Endothelial cell of umbilical vein (primary cell): Measurements from ENCODE around the gene FLT1. TPM values are rescaled to one million over a fixed set of nuclear protein-coding genes. Genes with fewer than 3 reads are reported as not detected.
A peak's percentile ranks its signal among the peaks of the same experiment; 100 is the strongest.

ENCODE experiments used
- BruUV-seq: library from RNA; stranded (reverse); fragments of 400-500 nt; replicated peaks from 2 replicates; lab custom pipeline; 2021; lab: Mats Ljungman, UMichigan
- CTCF ChIA-PET: fragments of 300-600, 350-600 bp; sonication (Branson Sonifier 250); formaldehyde crosslinking; loops from one replicate; lab custom pipeline; 2021; ENCODE audit warnings: antibody characterized with exemption, inconsistent platforms; lab: Charles Lee
- POLR2A ChIA-PET: fragments of 300-600, 350-600 bp; sonication (Branson Sonifier 250); formaldehyde crosslinking; loops from one replicate; lab custom pipeline; 2021; ENCODE audit warnings: antibody characterized with exemption, inconsistent platforms; lab: Charles Lee
- DNase-seq: peaks from one replicate; pipeline ENCODE4 v3.0.0-alpha.2; 2011; ENCODE audit warnings: low read depth, low spot score
- FAIRE-seq: peaks from 2 replicates; lab custom pipeline; 2011; peaks lifted over from hg19 to GRCh38; lab: Jason Lieb, UNC
- H2AFZ ChIP-seq: 2 replicates; pipeline ENCODE4 v1.6.0; 2012; ENCODE audit warnings: low read depth, low read length, control low read depth, inconsistent platforms
- H3K27ac ChIP-seq: 2 replicates; pipeline ENCODE4 v1.5.1; 2011; ENCODE audit warnings: low read depth, mild to moderate bottlenecking, control low read depth, low read length, moderate library complexity; ENCODE audit not compliant: insufficient read depth
- H3K27me3 ChIP-seq, 2 experiments: 2 replicates each; pipeline versions ENCODE4 v1.6.0 to v1.6.1; 2011; ENCODE audit warnings: low read length in 2 of 2, mixed read lengths in 1 of 2; ENCODE audit not compliant: control insufficient read depth in 2 of 2, insufficient read depth in 2 of 2
- H3K36me3 ChIP-seq, 2 experiments: 2 replicates in 1 of 2; 3 replicates in 1 of 2; pipeline ENCODE4 v1.5.1; 2011; ENCODE audit warnings: low read length in 2 of 2, mild to moderate bottlenecking in 1 of 2, moderate library complexity in 1 of 2; ENCODE audit not compliant: control insufficient read depth in 2 of 2, insufficient read depth in 2 of 2; ENCODE audit errors: extremely low read depth in 1 of 2
- H3K4me1 ChIP-seq: 3 replicates; pipeline ENCODE4 v1.5.1; 2011; ENCODE audit warnings: mild to moderate bottlenecking, low read length; ENCODE audit not compliant: control insufficient read depth, insufficient read depth; ENCODE audit errors: extremely low read depth
- H3K4me2 ChIP-seq: 2 replicates; pipeline ENCODE4 v1.6.1; 2011; ENCODE audit warnings: low read length, control low read depth, mixed read lengths; ENCODE audit not compliant: insufficient read depth
- H3K4me3 ChIP-seq, 3 experiments: fragments of 200-600 bp in 1 of 3; sonication (generic), shearing (Covaris generic) in 1 of 3; replicated peaks in 1 of 3; 2 replicates each; pipeline ENCODE4 v1.5.1; 2011 to 2016; ENCODE audit warnings: control low read depth in 3 of 3, low read length in 3 of 3, mild to moderate bottlenecking in 2 of 3, inconsistent platforms in 1 of 3, low read depth in 1 of 3, moderate library complexity in 1 of 3; ENCODE audit not compliant: insufficient read depth in 1 of 3
- H3K79me2 ChIP-seq: 2 replicates; pipeline ENCODE4 v1.6.0; 2012; ENCODE audit warnings: low read length, inconsistent platforms; ENCODE audit not compliant: control insufficient read depth, insufficient read depth
- H3K9ac ChIP-seq: replicated peaks from 2 replicates; pipeline ENCODE3; 2011; ENCODE audit warnings: low read length, control low read depth; ENCODE audit not compliant: insufficient read depth; ENCODE audit errors: extremely low read depth
- H3K9me1 ChIP-seq: replicated peaks from 3 replicates; pipeline ENCODE4 v1.6.0; 2011; ENCODE audit warnings: mild to moderate bottlenecking, low read length; ENCODE audit not compliant: control insufficient read depth, insufficient read depth; ENCODE audit errors: extremely low read depth
- H3K9me3 ChIP-seq: replicated peaks from 2 replicates; pipeline ENCODE4 v1.5.1; 2012; ENCODE audit warnings: low read length, inconsistent platforms; ENCODE audit not compliant: control insufficient read depth, insufficient read depth
- H4K20me1 ChIP-seq: replicated peaks from 2 replicates; pipeline ENCODE3; 2011; ENCODE audit warnings: mild to moderate bottlenecking, low read length; ENCODE audit not compliant: control insufficient read depth, insufficient read depth; ENCODE audit errors: extremely low read depth
- CTCF ChIP-seq, 2 donors: IDR thresholded peaks; 1 replicate in 1 of 2; 2 replicates in 1 of 2; pipeline ENCODE4 v1.5.1; 2011; ENCODE audit warnings: low read length in 2 of 2, mild to moderate bottlenecking in 2 of 2, moderate library complexity in 2 of 2, control low read depth in 1 of 2, inconsistent platforms in 1 of 2, low read depth in 1 of 2; ENCODE audit not compliant: insufficient read depth in 1 of 2; ENCODE audit errors: extremely low read depth in 1 of 2
- EZH2 ChIP-seq: IDR thresholded peaks from 2 replicates; pipeline ENCODE4 v1.6.1; 2012; ENCODE audit warnings: borderline replicate concordance, low read depth, mild to moderate bottlenecking, moderate library complexity, low read length, inconsistent platforms; ENCODE audit not compliant: severe bottlenecking
- FOS ChIP-seq: IDR thresholded peaks from 2 replicates; pipeline ENCODE4 v1.6.1; 2011; ENCODE audit warnings: mild to moderate bottlenecking, low read length, moderate library complexity, borderline replicate concordance; ENCODE audit not compliant: insufficient read depth
- GATA2 ChIP-seq: IDR thresholded peaks from 2 replicates; pipeline ENCODE4 v1.7.0; 2011; ENCODE audit warnings: low read depth, mild to moderate bottlenecking, moderate library complexity, mixed read lengths, low read length; ENCODE audit not compliant: insufficient read length, insufficient read depth
- JUN ChIP-seq: IDR thresholded peaks from 2 replicates; pipeline ENCODE4 v1.6.1; 2011; ENCODE audit warnings: borderline replicate concordance, low read depth; ENCODE audit not compliant: insufficient read length, insufficient read depth
- MAX ChIP-seq: IDR thresholded peaks from 2 replicates; pipeline ENCODE4 v1.6.1; 2011; ENCODE audit not compliant: insufficient read depth, insufficient read length
- MYC ChIP-seq: IDR thresholded peaks from one replicate; pipeline ENCODE4 v1.6.1; 2011; ENCODE audit warnings: mild to moderate bottlenecking, low read depth, low read length
- POLR2A ChIP-seq: IDR thresholded peaks from 2 replicates; pipeline ENCODE4 v1.6.1; 2012; ENCODE audit warnings: low read depth, mild to moderate bottlenecking, control low read depth, low read length
- POLR2AphosphoS5 ChIP-seq: IDR thresholded peaks from 2 replicates; pipeline ENCODE4 v1.6.1; 2012; ENCODE audit warnings: low read depth, mild to moderate bottlenecking, control low read depth, low read length, moderate library complexity; ENCODE audit not compliant: insufficient read depth
- dilution Hi-C: fragments of 300-500 bp; cut with MboI; formaldehyde crosslinking; loops from one replicate; pipeline ENCODE4 v1.15.0; 2019; ENCODE audit warnings: low sequenced_read_pairs; ENCODE audit not compliant: extremely low pct_ligation_motif_present
- intact Hi-C: fragments of 100-400 bp; cut with micrococcal nuclease; formaldehyde crosslinking; loops from one replicate; pipeline ENCODE4 v1.10.0; 2022
- polyA plus RNA-seq, 4 experiments: library from polyadenylated mRNA; depleted of rRNA in 3 of 4; stranded (reverse) in 3 of 4; unstranded in 1 of 4; fragments of >200 nt; gene quantifications; 2 replicates each; pipeline versions ENCODE4 v1.2.1 to v1.2.3, GENCODE V29; 2011 to 2012; ENCODE audit warnings: missing spikeins in 1 of 4
- total RNA-seq: library from RNA; stranded (reverse); gene quantifications from 2 replicates; pipeline ENCODE4 v1.2.3, GENCODE V29; 2021

FLT1 gene
- total and polyA plus RNA-seq, 2 donors (not counting 3 experiments of a cell fraction or from before 2014, with no cell fraction given), result 16.0 to 104 TPM

- Histone ChIP-seq H3K27me3 (no peaks in the 10 kb centered on the region), H3K9ac (no peak overlapping the region), H3K4me2 (no peak overlapping the region), H3K36me3 (peaks cover 0 to 2% of the 10 kb centered on the region in 2 experiments), H2AFZ (no peak overlapping the region), H4K20me1 (no peaks in the 10 kb centered on the region), H3K4me1 (peaks cover 59% of the 10 kb centered on the region), H3K27ac (peak overlapping the region; percentile 97), H3K4me3 (no peak overlapping the region), H3K9me3 (no peaks in the 10 kb centered on the region), H3K9me1 (no peaks in the 10 kb centered on the region), H3K79me2 (peaks cover 6% of the 10 kb centered on the region)
- dilution Hi-C loops (no loop called here), intact Hi-C loops (loop anchor here (2.0 kb wide), 7 partner anchors 55 to 271 kb away; partner anchors contain the start of genes PAN3 and POMP)
- BruUV-seq, result no TSS peak
- POLR2A ChIA-PET, result no interaction called here
- no peak for DNase-seq
- FAIRE-seq, result no peak
- CTCF ChIA-PET, result interaction anchor here (0.8 to 3.1 kb wide), 7 partner anchors 12 to 85 kb away, joined by 3 to 13 read pairs (median 9); no protein-coding TSS in a partner anchor
- no peak for TF ChIP-seq FOS
- no peak for TF ChIP-seq EZH2
- TF ChIP-seq POLR2A, result no peak
- no peak for TF ChIP-seq POLR2AphosphoS5
- TF ChIP-seq JUN, result no peak
- TF ChIP-seq MAX, result no peak
- TF ChIP-seq CTCF (IDR thresholded peaks at IDR 0.05; ENCODE audit: extremely low read depth in 1 of 2, insufficient read depth in 1 of 2, low read depth in 1 of 2, low read length in 2 of 2), result no peak
- TF ChIP-seq GATA2, result no peak
- TF ChIP-seq MYC, result no peak
These were observed 85.3 kb downstream of the FLT1 start for GRCh38 chr13:28409648-28410047.
